Stimulated activated CD8-positive, alpha-beta memory T cell treated with anti-CD3 and anti-CD28 coated beads, Interleukin-7, amount 100 ng/mL, for 1 hour (primary cell): ENCODE results near the gene TTC9B.

ENCODE experiments used
- DNase-seq, 2 donors: peaks; one replicate each; pipeline ENCODE4 v3.0.0-alpha.2; 2020; ENCODE audit warnings: low read depth in 2 of 2

The TTC9B gene

GRCh38 chr19:40247735-40248262 lies 29.6 kb upstream of the TTC9B start:
- DNase-seq: no peak

GRCh38 chr19:40247178-40247577 lies 29.0 kb upstream of the TTC9B start:
- no peak for DNase-seq

DNA sequence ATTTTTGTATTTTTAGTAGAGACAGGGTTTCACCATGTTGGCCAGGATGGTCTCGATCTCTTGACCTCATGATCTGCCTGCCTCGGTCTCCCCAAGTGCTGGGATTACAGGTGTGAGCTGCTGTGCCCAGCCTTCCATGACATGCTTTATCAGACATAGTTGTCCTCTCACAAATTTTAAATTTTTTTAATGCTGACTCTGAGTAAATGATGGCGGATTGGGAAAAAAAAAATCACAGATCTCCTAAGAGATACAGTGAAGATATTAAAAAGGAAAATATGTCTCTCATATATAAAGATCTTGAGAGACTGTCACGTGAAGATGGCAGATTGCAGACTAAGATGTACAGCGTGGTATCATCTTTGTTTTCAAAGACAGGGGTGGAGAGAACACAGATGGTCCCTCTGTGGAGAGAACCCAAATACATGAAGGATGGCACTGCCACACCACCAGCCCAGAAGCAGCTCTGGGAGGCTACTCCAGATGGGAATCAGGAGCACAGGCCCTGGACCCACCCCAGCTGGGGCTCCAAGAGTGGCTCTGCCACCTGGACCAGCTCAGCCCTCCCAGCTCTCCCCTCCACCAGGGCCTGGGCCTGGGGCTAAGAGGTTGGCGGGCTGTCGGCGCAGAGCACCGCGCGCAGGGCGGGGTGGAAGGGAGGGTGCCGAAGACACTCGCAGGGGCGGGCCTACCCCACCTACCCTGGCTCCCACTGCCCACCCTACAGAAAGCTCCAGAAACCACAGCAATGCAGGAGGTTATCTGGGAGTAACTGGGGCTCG lies 28.3 kb upstream of the TTC9B start:
- no peak for DNase-seq

GRCh38 chr19:40245506-40246128 lies 27.4 kb upstream of the TTC9B start:
- no peak for DNase-seq

GRCh38 chr19:40244579-40245317 lies 26.6 kb upstream of the TTC9B start:
- DNase-seq: no peak

GRCh38 chr19:40243181-40243580 lies 25.0 kb upstream of the TTC9B start:
- no peak for DNase-seq

- DNase-seq: no peak
These were observed 24.3 kb upstream of the TTC9B start for GRCh38 chr19:40242480-40242879.

DNA sequence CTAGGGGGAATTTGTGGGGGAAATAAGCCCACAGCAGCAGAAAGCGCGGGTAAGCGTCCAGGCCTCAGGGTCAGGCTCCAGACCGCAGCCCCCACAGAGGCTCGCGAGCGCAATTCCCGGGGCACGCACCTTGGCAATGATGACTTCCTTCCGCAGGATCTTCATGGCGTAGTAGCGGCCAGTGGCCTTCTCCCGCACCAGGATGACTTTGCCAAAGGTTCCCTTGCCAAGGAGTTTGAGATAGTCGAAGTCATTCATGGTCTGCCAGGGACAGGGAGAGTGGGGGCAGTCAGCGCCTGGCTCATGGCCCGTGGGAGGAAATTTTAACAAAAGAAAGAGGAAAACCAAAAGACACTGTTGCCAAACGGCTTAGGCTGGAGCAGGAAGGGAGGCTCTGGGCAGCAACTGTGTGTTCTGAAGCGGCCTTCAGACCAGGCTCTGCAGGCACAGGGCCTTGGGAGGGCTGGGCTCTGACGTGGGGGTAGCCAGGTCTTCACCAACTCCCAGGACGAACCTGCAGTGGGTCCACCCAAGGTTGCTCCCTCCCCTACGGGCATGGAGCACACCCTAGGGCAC lies 23.7 kb upstream of the TTC9B start:
- no peak for DNase-seq

GRCh38 chr19:40241125-40241808 lies 23.1 kb upstream of the TTC9B start:
- DNase-seq: no peak

GRCh38 chr19:40240332-40240731 lies 22.1 kb upstream of the TTC9B start:
- DNase-seq: no peak

DNA sequence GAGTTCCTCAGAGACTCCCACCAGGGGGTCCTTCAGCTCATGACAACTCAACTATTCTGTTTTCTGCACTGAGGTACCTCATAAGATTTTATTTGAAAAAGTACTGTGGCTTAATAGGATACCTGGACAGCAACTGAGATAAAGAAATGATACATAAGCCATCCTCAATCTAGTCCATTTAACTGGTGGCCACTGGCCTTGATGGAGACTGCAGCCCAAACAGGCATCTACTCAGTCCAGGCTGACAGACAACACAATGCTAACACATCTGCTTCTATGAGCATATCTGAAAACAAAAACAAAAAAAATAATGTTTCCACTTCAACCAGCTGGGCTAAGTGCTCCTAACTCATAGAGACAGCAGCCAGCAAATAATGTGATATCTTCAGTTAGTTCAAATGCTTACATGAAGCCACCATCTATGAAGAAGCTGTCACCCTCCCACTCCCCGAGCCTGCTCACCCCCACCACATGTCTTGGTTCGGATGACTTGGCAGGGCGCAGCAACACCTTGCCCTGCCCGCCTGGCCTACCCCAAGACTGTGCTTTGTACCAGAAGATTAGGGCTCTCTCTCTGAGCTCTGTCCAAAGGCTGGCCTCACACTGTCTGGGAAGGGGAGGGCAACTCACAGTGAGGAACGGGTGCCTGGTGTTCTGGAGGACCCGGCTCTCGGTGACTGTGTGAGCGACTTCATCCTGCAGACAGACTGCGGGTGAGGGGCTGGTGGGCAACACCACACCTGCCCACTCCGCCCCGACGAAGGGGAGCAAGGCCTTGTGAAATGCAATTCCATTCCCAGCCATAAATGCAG lies 21.4 kb upstream of the TTC9B start:
- no peak for DNase-seq

- no peak for DNase-seq
These were observed 20.6 kb upstream of the TTC9B start for GRCh38 chr19:40238775-40239174.

DNA sequence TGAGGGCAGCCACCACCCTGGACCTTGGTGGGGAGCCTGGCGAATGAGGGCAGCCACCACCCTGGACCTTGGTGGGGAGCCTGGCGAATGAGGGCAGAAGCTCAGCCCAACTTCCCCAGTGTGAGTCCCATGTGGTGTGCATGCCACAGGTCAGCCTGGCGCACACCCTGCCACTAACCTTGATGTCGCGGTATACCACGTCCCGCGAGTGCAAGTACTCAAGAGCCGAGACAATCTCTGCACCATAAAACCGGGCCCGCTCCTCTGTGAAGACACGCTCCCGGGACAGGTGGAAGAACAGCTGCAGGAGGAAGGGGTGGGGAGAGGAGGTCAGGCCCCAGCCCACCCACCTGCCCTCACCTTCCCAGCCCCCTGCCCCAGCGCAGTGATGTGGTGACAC lies 19.6 kb upstream of the TTC9B start:
- no peak for DNase-seq

- no peak for DNase-seq
These were observed 18.2 kb upstream of the TTC9B start for GRCh38 chr19:40236366-40236765.

- no peak for DNase-seq
These were observed 17.8 kb upstream of the TTC9B start for GRCh38 chr19:40236026-40236355.

DNA sequence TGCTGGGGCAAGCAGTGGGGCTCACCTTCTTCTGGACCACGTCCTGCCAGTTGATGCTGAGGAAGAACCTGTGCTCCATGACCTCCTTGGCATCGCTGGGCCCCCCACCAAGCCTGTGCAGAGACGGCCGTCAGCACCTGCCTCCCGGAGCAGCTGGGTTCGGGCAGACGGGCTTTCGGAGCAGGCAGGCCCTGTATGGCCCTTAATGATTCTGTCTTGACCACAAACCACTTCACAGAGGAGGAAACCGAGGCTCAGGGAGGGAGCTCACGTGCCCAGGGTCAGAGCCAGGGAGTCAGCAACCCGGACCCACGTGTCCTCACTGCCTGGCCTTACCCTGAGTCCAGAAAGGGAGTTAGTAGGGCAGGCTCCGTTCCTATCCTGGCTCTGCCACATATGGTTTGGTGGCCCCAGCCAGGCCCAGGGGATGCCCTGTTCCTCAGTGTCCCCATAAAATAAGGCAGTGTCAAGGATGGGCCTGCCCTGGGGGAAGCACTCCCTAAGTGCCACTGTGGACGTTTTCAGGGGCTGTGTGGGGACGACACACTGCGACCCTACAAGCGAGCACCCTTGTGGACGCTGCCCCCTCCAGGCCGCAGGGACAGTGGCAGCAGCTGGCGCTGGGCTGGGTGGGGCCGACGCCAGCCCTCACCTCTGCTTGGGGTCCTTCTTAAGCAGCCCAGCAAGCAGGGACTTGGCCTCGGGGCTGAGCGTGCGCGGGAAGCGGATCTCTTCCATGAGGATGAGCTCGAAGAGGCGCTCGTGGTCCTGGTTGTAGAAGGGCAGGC lies 17.2 kb upstream of the TTC9B start:
- DNase-seq: no peak

DNA sequence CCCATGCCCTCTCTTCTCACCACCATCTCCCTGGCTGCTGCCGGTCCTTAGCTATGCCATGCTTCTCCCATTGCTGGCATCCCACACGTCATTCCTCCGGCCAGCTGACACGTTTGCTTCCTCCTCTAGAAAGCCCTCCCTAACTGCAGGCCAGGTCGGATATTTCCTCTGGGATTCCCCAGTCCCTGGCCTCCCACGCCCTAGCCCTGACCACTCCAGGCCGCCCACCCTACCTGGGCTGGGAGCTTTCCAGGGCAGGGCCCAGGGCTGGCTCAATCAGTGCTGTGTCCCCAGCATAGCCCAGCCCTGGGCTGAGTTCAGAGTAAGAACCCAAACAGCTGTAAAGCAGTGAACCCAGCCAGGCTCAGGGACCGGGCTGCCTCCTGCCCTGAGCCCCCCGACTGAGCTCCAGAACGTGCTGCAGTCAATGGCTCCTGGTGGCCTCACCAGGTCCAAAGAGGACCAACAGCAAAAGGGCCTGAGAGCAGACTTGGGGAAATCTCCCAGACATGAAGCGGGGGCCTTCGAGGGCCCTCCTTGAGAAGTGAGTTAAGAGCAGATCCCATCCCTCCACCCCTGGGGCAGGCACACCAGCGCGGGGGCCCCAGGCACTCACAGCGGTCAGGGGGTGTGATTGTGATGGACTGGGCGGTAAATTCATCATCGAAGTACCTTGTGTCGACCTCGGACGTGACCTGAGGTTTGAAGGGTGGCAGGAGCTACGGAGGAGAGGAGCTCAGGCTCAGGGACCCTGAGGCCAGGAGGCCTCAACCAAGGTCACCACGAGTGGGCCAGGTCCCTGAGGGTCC lies 16.4 kb upstream of the TTC9B start:
- no peak for DNase-seq

DNA sequence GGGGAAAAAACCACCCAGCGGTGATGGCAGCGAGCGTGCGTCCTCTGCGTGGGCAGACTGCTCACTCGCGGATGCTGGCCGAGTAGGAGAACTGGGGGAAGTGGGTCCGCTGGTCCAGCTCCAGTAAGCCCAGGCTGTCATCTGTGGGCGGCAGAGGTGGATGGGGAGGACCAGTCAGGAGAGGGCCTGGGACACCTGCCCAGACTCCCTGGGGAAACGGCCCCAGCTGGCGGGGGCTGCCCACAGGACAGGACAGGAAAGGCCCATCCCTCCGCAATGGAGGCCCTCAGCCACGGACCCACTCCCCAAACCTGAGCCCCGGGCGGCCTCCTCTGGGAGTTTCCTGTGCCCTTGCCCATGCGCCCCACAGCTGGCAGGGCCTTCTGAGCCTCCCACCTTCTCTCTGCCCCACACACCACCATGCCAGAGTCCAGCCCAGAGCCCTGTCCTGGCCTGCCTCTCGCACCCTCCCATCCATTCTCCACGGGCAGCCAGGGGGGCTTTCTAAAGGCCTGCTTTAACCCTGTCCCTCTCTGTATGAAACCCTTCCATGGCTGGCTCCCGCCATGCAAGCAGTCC lies 15.7 kb upstream of the TTC9B start:
- DNase-seq: no peak
